SK-N-MC (cell line): Measurements from ENCODE around the gene ATXN7L1.

Experiments used
- EZH2 ChIP-seq: fragments of 200-600 bp; sonication (generic); IDR thresholded peaks from one replicate; pipeline ENCODE4 v1.6.1; 2017; ENCODE audit warnings: antibody characterized with exemption
- FOXP2 ChIP-seq: optimal IDR thresholded peaks from 2 replicates; pipeline ENCODE3; 2011; ENCODE audit warnings: mild to moderate bottlenecking, moderate library complexity; ENCODE audit not compliant: insufficient read depth; ENCODE audit errors: extremely low read length, control extremely low read depth
- POLR2AphosphoS5 ChIP-seq: IDR thresholded peaks from 2 replicates; pipeline ENCODE4 v1.6.1; 2012; ENCODE audit warnings: mild to moderate bottlenecking, low read depth, low read length, borderline replicate concordance

- TF ChIP-seq EZH2 (no peak), POLR2AphosphoS5 (no peak), FOXP2 (peak; percentile 66)
These were observed 20.1 kb upstream of the ATXN7L1 start for GRCh38 chr7:105896407-105896911.
